SH-SY5Y (cell line): Measurements from ENCODE around the gene COPS7A.

Experiments
- GATA2 ChIP-seq: IDR thresholded peaks from 2 replicates; pipeline ENCODE4 v1.6.1; 2011; ENCODE audit warnings: mild to moderate bottlenecking, low read depth, low read length
- GATA3 ChIP-seq: IDR thresholded peaks from 2 replicates; pipeline ENCODE4 v1.6.1; 2011; ENCODE audit warnings: low read depth, mild to moderate bottlenecking, low read length, moderate library complexity

DNA sequence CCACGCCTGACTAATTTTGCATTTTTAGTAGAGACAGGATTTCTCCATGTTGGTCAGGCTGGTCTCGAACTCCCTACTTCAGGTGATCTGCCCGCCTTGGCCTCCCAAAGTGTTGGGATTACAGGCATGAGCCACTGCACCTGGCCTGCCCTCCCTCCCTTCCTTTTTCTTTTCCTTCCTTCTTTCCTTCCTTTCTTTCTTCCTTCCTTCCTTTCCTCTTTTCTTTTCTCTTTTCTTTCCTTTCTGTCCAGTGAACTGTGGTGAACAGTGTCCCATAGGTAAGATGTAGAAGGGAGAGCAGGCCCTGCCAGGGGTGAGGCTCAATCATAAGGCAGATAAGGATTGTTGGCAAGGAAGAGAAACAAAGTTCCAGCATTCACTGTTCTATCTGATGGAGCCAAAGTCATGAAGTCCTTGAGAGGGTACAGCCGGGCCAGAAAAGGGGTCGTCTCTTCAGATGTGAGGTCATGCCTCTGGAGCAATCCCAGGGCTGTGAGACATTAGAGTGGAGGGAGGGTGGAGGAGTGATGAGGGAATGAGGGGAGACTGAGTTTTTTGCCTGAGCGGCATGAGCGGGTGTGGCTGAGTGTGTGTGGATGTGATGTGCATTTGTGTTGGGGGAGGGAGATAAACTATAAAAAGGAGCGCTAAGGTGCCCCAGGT is 33.3 kb downstream of the COPS7A start:
- TF ChIP-seq GATA3 (no peak), GATA2 (no peak)
